ENCODE measurements around the gene C1orf116. TPM values are rescaled to one million over a fixed set of nuclear protein-coding genes. Genes with fewer than 3 reads are reported as not detected.

C1orf116 gene
- 0.52 and 0.55 TPM in 2 replicates for total RNA-seq (2014; rRNA removed; shearing (Covaris generic))

DNA sequence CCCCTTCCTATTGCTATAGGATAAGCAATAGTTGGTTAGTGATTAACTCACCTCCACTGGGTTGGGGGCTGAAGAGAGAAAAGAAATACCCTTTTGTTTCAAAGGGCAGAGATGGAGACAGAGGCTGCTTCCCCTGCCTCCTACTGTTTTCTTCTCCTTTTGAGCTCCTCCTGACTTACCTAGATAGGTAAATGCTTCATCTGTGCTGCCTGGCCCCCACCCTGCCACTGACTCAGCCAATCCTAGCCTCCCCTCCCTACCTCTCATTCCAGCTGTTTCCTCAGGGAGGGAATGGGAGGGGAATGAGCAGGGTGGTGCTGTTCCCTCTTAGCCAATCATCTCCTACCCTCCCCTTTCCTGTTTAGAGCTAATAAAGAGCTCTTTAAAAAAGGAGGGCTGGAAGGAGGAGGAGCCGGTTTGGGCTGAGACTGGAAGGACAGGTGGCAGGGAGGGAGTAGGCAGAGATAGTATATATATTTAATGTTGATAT, at the start of gene C1orf116:
Gene C1orf116 (minus strand): TSS at position 229 of the 490 bp plus-strand sequence. CDS start 5,158 bp downstream, outside the sequence.
- DNase-seq = peak; percentile 92
- no peaks in the 10 kb centered on the region for H3K36me3 ChIP-seq (replicated peaks; ENCODE audit: control insufficient read depth, insufficient read depth, low read length)
- no peak within 1 kb of the TSS for H3K4me3 ChIP-seq (ENCODE audit: insufficient read depth, low read depth, low read length)
- H3K27me3 ChIP-seq (ENCODE audit: control insufficient read depth, insufficient read depth, low read length) = no peaks in the 10 kb centered on the region

DNA sequence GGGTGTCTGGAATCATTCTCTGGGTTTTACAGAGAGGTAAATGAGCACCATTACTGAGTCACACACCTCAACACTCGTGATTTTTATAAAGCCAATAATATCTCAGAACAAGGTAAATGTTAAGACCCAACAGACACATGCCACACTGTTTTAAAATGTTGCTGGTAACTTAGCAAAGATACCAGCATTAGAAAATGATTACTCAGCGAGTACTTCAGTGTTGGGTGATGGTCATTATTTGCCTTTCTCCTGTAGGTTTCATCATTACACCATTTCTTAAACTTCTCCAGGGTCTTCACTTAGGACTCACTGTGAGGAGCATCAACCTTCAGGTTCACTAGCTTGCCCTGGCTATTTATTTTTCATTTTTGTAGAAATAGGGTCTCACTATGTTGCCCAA, 49.2 kb upstream of the C1orf116 start:
- no peak overlapping the region for H3K4me3 ChIP-seq (ENCODE audit: insufficient read depth, low read depth, low read length)
- DNase-seq = no peak
- no peaks in the 10 kb centered on the region for H3K27me3 ChIP-seq (ENCODE audit: control insufficient read depth, insufficient read depth, low read length)
- peaks cover 1% of the 10 kb centered on the region; the same call in 1 of the 2 replicates for H3K36me3 ChIP-seq (replicated peaks; ENCODE audit: control insufficient read depth, insufficient read depth, low read length)

DNA sequence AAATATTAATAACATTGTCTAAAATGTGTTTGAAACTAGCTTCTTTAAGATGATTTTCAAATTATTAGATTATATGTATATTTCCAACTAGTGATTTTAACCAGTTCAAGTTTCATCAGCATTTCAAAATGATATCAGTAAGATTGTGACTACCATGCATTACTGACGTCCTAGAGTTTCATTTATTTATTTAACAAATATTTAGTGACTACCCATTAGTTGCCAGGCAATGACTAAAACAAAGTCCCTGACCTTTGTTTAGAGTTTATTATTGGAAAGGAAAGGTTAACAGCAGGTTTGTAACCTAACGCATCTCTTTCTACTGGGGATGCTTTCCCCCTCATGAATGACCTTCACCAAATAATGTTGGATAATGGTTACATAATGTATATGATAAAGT, 48.5 kb upstream of the C1orf116 start:
- DNase-seq = no peak
- H3K27me3 ChIP-seq (ENCODE audit: control insufficient read depth, insufficient read depth, low read length) = no peaks in the 10 kb centered on the region
- peaks cover 1% of the 10 kb centered on the region; the same call in 1 of the 2 replicates for H3K36me3 ChIP-seq (replicated peaks; ENCODE audit: control insufficient read depth, insufficient read depth, low read length)
- H3K4me3 ChIP-seq (ENCODE audit: insufficient read depth, low read depth, low read length) = no peak overlapping the region

DNA sequence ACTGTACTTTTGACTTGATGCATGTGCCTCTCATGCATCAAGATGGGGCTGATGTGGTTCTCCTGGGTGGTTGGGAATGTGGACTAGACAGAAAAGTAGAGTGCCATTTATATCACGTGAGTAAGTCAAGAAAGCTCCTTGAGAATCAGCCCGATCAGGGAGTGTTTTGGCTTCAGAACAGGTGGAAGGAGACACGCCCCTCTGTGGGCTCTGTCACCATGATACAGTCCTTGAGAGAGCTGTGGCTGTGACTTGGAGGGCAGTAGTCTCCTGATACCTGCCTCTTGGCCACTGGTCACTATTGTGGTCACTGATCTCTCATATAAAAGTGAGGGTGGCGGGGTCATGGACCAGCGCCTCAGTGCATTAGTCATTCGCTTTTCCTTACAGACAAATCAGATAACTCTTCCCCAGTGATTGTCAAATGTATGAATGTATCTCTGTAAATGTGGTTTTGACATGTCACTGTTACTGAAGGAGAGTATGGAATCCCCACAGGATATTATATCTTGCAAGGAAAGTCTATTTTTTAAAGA, 47.2 kb upstream of the C1orf116 start:
- Histone ChIP-seq H3K27me3 (ENCODE audit: control insufficient read depth, insufficient read depth, low read length) (no peaks in the 10 kb centered on the region), H3K36me3 (replicated peaks; ENCODE audit: control insufficient read depth, insufficient read depth, low read length) (peaks cover 1% of the 10 kb centered on the region; the same call in 1 of the 2 replicates), H3K4me3 (ENCODE audit: insufficient read depth, low read depth, low read length) (no peak overlapping the region)
- no peak for DNase-seq

DNA sequence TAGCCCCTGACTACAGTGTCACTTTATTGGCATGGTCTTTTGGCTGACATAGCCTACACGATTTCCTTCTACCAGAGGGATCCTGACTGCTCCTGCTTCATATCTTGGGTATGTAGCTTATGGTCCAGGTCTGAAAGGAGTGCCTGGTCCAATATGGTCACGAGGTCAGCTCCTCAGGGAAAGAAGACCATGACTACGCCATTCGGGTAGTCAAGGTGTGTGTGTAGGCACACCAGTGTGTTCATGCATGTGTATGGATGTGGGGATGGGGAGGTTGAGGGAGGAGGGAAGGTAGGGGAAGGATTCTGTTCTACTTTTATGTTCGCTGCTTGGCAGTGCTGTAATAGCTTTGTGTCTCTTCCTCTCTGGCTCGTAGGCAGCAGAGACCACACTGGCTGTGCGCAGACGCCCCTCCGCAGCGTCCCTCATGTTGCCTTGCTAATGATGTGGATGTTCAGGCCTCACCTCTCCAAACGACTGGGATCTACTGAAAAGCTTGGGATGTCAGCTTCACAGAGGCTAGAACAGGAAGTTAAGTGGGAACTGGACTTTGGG, 46.1 kb upstream of the C1orf116 start:
- H3K27me3 ChIP-seq (ENCODE audit: control insufficient read depth, insufficient read depth, low read length) = no peaks in the 10 kb centered on the region
- peaks cover 1% of the 10 kb centered on the region; the same call in 1 of the 2 replicates for H3K36me3 ChIP-seq (replicated peaks; ENCODE audit: control insufficient read depth, insufficient read depth, low read length)
- H3K4me3 ChIP-seq (ENCODE audit: insufficient read depth, low read depth, low read length) = no peak overlapping the region
- no peak for DNase-seq

DNA sequence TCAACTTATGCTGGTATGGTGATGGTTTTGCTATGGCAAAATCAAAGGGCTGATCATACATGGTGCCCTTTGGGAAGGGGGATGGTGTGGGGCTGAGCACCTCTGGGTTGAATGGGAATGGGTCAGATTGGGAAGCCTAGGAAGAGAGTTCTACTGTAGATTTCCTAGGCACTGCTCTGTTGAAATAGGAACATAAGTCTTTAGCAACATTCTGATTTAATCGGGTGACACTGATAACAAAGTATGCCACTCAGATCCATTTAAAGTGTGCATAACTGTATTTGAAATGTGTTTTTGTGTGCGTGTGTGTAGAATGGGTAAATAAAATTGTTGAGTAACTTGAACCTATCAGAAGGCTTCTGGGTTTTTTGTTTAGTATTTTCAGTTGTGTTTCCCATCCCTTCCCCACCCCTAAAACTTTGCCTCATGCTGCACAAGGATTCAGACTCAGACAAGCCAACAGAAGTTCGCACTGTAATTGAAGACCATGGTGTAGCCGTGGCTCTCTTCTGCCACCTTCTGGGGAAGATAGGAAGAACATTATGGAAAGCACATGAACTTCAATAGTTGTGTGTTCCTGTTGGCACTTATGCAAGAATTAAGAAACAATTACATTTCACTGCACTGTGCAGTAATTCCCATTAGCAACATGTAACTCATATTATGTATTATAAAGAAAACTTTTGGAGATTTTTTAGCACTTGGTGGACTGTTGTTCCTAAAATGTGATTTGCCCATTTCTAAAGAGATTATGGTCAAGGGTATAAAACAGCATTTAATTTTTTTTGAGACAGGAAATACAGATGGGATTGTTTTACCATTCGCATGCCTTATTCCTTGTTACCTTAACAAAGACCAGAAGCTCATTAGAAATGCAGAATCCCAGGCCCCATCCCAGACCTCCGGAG, 45.2 kb upstream of the C1orf116 start:
- peak; percentile 51 for DNase-seq
- Histone ChIP-seq H3K27me3 (ENCODE audit: control insufficient read depth, insufficient read depth, low read length) (no peaks in the 10 kb centered on the region), H3K36me3 (replicated peaks; ENCODE audit: control insufficient read depth, insufficient read depth, low read length) (peaks cover 1% of the 10 kb centered on the region; the same call in 1 of the 2 replicates), H3K4me3 (ENCODE audit: insufficient read depth, low read depth, low read length) (no peak overlapping the region)

DNA sequence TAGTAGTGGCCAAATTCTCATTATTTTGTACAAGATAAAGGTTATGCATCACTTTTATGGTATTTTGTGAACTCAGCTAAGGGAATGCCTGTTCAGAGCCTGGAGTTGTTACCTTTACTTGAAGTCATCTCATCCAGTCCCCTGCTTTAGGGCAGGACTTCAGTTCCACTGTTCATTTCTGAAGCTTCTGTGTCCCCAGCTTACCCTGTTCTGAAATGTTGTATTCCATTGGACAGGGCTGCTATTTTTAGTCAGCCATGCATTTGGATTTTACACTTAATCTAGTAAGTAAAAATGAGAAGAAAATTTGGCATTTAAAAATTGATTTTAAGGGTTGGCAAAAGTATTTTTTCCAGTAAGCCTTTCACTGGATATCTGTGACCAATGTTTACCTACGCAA, 44.5 kb upstream of the C1orf116 start:
- no peak for DNase-seq

DNA sequence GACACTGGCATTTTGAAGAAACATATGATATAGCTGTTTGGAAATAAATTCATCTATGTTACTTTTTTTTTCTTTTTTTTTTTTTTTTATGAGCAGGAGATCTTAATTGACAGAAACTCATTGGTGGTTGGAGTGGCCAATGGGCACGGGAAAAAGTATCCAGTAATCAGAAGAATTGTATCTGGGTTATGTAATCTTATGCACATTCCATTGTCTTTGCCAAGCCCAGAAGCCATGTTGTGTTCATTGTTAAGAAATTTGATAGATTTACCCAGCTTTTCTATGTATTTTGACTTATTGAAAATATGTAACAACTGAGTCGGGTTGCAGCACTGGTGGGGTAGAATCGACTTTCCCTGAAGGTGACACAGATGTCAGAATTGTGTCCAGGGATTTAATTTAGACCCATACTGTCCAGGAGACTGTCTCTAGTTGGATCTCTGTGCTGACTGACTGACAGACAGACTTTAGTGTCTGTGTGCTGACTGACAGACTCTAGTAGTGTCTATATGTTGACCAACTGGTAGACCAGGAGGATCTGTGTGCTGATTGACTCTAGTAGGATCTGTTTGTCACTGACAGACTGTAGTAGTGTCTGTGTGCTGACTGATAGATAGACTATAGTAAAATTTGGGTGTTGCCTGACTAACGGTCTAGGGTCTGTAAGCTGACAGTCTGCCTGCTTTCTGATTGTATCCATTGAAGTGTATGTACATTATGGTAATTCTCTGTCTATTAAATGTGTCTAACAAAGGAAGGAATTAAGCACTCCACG, 43.8 kb upstream of the C1orf116 start:
- Histone ChIP-seq H3K4me3 (ENCODE audit: insufficient read depth, low read depth, low read length) (no peak overlapping the region), H3K36me3 (replicated peaks; ENCODE audit: control insufficient read depth, insufficient read depth, low read length) (peaks cover 5% of the 10 kb centered on the region), H3K27me3 (ENCODE audit: control insufficient read depth, insufficient read depth, low read length) (no peaks in the 10 kb centered on the region)
- DNase-seq = no peak

More for the DNA sequence above, 44.5 kb upstream of the C1orf116 start:
- Histone ChIP-seq H3K27me3 (ENCODE audit: control insufficient read depth, insufficient read depth, low read length) (no peaks in the 10 kb centered on the region), H3K36me3 (replicated peaks; ENCODE audit: control insufficient read depth, insufficient read depth, low read length) (peaks cover 3% of the 10 kb centered on the region; the same call in 1 of the 2 replicates), H3K4me3 (ENCODE audit: insufficient read depth, low read depth, low read length) (no peak overlapping the region)

DNA sequence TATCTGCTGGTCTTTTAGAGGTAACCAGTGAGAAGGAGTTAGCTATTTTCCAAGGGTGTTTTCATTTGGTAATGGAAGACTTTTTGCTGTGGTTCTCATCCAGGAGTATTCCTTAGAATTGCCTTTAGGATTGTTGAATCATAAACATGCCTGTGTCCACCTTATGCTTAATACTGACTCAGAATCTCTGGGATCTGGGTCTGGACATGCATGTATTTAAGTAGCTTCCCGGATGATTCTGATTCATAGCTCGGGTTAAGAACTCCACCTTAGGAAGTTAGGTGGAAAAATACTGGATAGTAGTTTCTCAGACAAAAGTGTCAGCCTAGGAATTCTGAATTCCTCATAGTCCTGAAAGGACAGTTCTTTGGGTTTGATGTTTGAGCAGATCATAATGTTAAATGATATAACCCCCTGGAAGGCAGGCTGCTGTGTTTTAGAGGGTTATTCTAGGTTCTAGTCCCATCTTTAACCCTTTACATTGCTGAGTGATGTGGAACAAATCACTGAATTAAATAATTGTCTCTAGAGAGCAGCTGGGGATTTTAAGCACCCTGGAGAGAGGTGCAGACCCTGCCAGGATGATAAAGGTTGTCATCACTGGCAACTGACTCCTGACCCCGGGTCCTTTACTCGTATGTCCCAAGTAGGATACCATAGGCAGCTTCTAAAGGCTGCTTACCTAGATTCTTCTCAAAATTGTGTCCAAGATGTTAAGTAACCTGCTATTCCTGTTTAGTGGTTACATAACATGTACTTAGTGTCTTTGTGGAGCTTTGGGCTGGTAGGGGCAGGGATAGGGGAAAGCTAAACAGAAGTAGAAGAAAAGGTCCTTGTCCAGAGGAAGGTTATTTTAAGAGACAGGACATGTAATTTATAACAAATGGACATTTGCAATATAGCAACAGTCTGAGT, 41.6 kb upstream of the C1orf116 start:
- Histone ChIP-seq H3K36me3 (replicated peaks; ENCODE audit: control insufficient read depth, insufficient read depth, low read length) (peaks cover 10% of the 10 kb centered on the region), H3K4me3 (ENCODE audit: insufficient read depth, low read depth, low read length) (no peak overlapping the region), H3K27me3 (ENCODE audit: control insufficient read depth, insufficient read depth, low read length) (no peaks in the 10 kb centered on the region)
- no peak for DNase-seq

GRCh38 chr1:207072233-207072632, 39.7 kb upstream of the C1orf116 start:
- peaks cover 9% of the 10 kb centered on the region for H3K36me3 ChIP-seq (replicated peaks; ENCODE audit: control insufficient read depth, insufficient read depth, low read length)
- no peaks in the 10 kb centered on the region for H3K27me3 ChIP-seq (ENCODE audit: control insufficient read depth, insufficient read depth, low read length)
- DNase-seq = no peak
- H3K4me3 ChIP-seq (ENCODE audit: insufficient read depth, low read depth, low read length) = no peak overlapping the region

DNA sequence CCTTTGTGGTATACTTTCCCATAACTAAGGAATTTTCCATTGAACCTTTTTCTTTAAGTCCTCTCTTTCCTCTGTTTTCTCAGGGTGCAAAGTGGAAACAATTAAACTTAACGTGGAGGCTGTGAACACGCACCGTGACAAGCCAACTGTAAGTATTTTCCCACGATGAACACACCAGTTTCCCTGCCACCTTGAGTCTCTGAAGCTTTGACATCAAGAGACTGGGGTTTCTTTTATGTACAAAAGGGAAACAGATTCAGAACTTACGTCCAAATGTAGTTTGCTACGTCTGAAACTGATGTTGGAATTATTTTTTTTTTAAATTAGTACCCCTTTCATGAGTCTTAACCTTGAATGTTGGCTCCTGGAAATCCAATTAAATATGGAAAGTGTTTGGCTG, 38.9 kb upstream of the C1orf116 start:
- no peak for DNase-seq
- Histone ChIP-seq H3K4me3 (ENCODE audit: insufficient read depth, low read depth, low read length) (no peak overlapping the region), H3K27me3 (ENCODE audit: control insufficient read depth, insufficient read depth, low read length) (no peaks in the 10 kb centered on the region), H3K36me3 (replicated peaks; ENCODE audit: control insufficient read depth, insufficient read depth, low read length) (peaks cover 11% of the 10 kb centered on the region)

DNA sequence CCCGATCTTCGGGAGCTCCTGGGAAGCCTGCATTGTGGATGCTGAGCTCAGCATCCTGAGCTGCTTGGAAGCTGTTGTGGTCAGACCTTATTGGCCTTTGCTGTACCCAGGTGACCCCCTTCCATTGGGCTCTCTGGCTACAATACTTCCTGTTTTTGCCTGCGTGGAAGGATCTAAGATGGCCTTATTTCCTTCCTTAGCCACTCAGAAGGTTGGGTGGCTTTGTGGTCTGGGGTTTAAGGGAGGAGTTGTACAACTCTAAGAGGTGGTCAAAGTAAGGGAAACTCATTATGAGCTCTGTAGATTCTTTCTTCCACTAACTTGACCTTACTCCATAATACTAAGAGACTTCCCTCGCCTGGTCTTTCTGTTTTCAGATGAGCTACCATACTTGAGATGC, 38.3 kb upstream of the C1orf116 start:
- Histone ChIP-seq H3K36me3 (replicated peaks; ENCODE audit: control insufficient read depth, insufficient read depth, low read length) (peaks cover 11% of the 10 kb centered on the region), H3K27me3 (ENCODE audit: control insufficient read depth, insufficient read depth, low read length) (no peaks in the 10 kb centered on the region)
- no peak for DNase-seq

GRCh38 chr1:207069858-207070506, 37.4 kb upstream of the C1orf116 start:
- H3K36me3 ChIP-seq (replicated peaks; ENCODE audit: control insufficient read depth, insufficient read depth, low read length) = peaks cover 11% of the 10 kb centered on the region
- no peaks in the 10 kb centered on the region for H3K27me3 ChIP-seq (ENCODE audit: control insufficient read depth, insufficient read depth, low read length)
- DNase-seq = no peak
- H3K4me3 ChIP-seq (ENCODE audit: insufficient read depth, low read depth, low read length) = no peak overlapping the region

More for the DNA sequence above, 38.3 kb upstream of the C1orf116 start:
- no peak overlapping the region for H3K4me3 ChIP-seq (ENCODE audit: insufficient read depth, low read depth, low read length)
